MCF 10A (cell line): ENCODE measurements around the gene RAD51D. TPM values are rescaled to one million over a fixed set of nuclear protein-coding genes. Genes with fewer than 3 reads are reported as not detected.
"Not testable (repeated sequence)": the region's sequence is repeated elsewhere in the genome, so short reads cannot be mapped to it uniquely, and the experiment has no call there.

Source experiments
- BruUV-seq: library from RNA; stranded (reverse); fragments of 400-500 nt; replicated peaks from 2 replicates; lab custom pipeline; 2021; lab: Mats Ljungman, UMichigan
- CTCF ChIA-PET: fragments of 300-600 bp; sonication (Branson Sonifier 250); formaldehyde crosslinking; extraction: SDS; loops from one replicate; lab custom pipeline; 2021; ENCODE audit warnings: antibody characterized with exemption, inconsistent platforms; lab: Yijun Ruan, JAX
- POLR2A ChIA-PET: fragments of 300-600, 350-650 bp; sonication (Branson Sonifier 250); formaldehyde crosslinking; extraction: SDS; loops from one replicate; lab custom pipeline; 2020; ENCODE audit warnings: antibody characterized with exemption, inconsistent platforms; lab: Yijun Ruan, JAX
- DNase-seq: peaks from one replicate; pipeline ENCODE4 v3.0.0-alpha.2; 2018; ENCODE audit not compliant: unreplicated experiment
- H3K27ac Mint-ChIP-seq: one replicate; pipeline ENCODE4 v1.8.0; 2022; ENCODE audit warnings: mild to moderate bottlenecking, low read depth, mixed read lengths; ENCODE audit not compliant: unreplicated experiment
- H3K27me3 Mint-ChIP-seq: one replicate; pipeline ENCODE4 v1.8.0; 2022; ENCODE audit warnings: mixed read lengths; ENCODE audit not compliant: insufficient read depth, unreplicated experiment
- H3K36me3 Mint-ChIP-seq: one replicate; pipeline ENCODE4 v1.8.0; 2022; ENCODE audit warnings: mild to moderate bottlenecking, moderate library complexity, mixed read lengths; ENCODE audit not compliant: insufficient read depth, unreplicated experiment
- H3K4me1 Mint-ChIP-seq: one replicate; pipeline ENCODE4 v1.8.0; 2022; ENCODE audit warnings: mixed read lengths; ENCODE audit not compliant: insufficient read depth, unreplicated experiment
- H3K4me3 Mint-ChIP-seq: one replicate; pipeline ENCODE4 v1.8.0; 2022; ENCODE audit warnings: mild to moderate bottlenecking, moderate library complexity, mixed read lengths; ENCODE audit not compliant: unreplicated experiment
- H3K9me3 Mint-ChIP-seq: one replicate; pipeline ENCODE4 v1.8.0; 2022; ENCODE audit warnings: mixed read lengths; ENCODE audit not compliant: unreplicated experiment
- intact Hi-C: fragments of 100-400 bp; cut with micrococcal nuclease; formaldehyde crosslinking; loops from 2 replicates; pipeline ENCODE4 v1.14.1; 2022
- total RNA-seq: library from RNA; stranded (reverse); gene quantifications from 2 replicates; pipeline ENCODE4 v1.2.3, GENCODE V29; 2022
- TF ChIP-seq, protein P1 (sequence below): fragments of 200-600 bp; IDR thresholded peaks from one replicate; pipeline ENCODE4 v1.8.0; 2022; ENCODE audit warnings: antibody characterized with exemption, mild to moderate bottlenecking; ENCODE audit not compliant: unreplicated experiment

Gene RAD51D
- total RNA-seq, 1 experiment from 2014 or later = 13.0 TPM

GRCh38 chr17:35154196-35155165 lies 34.8 kb upstream of the RAD51D start:
- TF ChIP-seq, protein P1, sequence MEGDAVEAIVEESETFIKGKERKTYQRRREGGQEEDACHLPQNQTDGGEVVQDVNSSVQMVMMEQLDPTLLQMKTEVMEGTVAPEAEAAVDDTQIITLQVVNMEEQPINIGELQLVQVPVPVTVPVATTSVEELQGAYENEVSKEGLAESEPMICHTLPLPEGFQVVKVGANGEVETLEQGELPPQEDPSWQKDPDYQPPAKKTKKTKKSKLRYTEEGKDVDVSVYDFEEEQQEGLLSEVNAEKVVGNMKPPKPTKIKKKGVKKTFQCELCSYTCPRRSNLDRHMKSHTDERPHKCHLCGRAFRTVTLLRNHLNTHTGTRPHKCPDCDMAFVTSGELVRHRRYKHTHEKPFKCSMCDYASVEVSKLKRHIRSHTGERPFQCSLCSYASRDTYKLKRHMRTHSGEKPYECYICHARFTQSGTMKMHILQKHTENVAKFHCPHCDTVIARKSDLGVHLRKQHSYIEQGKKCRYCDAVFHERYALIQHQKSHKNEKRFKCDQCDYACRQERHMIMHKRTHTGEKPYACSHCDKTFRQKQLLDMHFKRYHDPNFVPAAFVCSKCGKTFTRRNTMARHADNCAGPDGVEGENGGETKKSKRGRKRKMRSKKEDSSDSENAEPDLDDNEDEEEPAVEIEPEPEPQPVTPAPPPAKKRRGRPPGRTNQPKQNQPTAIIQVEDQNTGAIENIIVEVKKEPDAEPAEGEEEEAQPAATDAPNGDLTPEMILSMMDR = no peak
- H3K27ac Mint-ChIP-seq = no peak overlapping the region
- H3K27me3 Mint-ChIP-seq = peaks cover 12% of the 10 kb centered on the region
- ChIA-PET POLR2A (interaction anchor here (0.7 kb wide), 1 partner anchor 13 kb away, joined by 3 read pairs; no protein-coding TSS in a partner anchor), CTCF (no interaction called here)
- no peak for DNase-seq
- intact Hi-C loops = no loop called here
- peaks cover 4% of the 10 kb centered on the region for H3K4me1 Mint-ChIP-seq
- no TSS peak for BruUV-seq
- H3K36me3 Mint-ChIP-seq = no peaks in the 10 kb centered on the region
- H3K9me3 Mint-ChIP-seq = no peaks in the 10 kb centered on the region
- H3K4me3 Mint-ChIP-seq = no peak overlapping the region

- POLR2A ChIA-PET = interaction anchor here (0.6 kb wide), 1 partner anchor 7 kb away, joined by 3 read pairs; no protein-coding TSS in a partner anchor
- intact Hi-C loops = no loop called here
These were observed 32.9 kb upstream of the RAD51D start for GRCh38 chr17:35152421-35153140.

DNA sequence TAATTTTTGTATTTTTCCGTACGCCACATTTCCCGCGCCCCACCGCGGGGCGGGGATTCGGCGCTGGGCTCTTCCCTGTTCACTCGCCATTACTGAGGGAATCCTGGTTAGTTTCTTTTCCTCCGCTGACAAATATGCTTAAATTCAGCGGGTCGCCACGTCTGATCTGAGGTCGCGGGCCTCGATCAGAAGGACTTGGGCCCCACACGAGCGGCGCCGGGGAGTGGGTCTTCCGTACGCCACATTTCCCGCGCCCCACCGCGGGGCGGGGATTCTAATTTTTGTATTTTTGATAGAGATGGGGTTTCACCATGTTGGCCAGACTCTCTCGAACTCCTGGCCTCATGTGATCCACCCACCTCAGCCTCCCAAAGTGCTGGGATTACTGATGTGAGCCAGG lies 31.4 kb upstream of the RAD51D start:
- H3K4me3 Mint-ChIP-seq, H3K27ac Mint-ChIP-seq, H3K9me3 Mint-ChIP-seq, BruUV-seq, DNase-seq, H3K36me3 Mint-ChIP-seq, intact Hi-C loops, H3K4me1 Mint-ChIP-seq, CTCF ChIA-PET: not testable (repeated sequence)
- POLR2A ChIA-PET = interaction anchor here (0.6 kb wide), 1 partner anchor 628 kb away, joined by 3 read pairs; no protein-coding TSS in a partner anchor
- peaks cover 12% of the 10 kb centered on the region for H3K27me3 Mint-ChIP-seq

More at GRCh38 chr17:35152421-35153140, 32.9 kb upstream of the RAD51D start:
- Mint-ChIP-seq H3K36me3 (no peaks in the 10 kb centered on the region), H3K27me3 (peaks cover 12% of the 10 kb centered on the region), H3K4me1 (no peaks in the 10 kb centered on the region), H3K9me3 (no peaks in the 10 kb centered on the region), H3K27ac (no peak overlapping the region), H3K4me3 (no peak overlapping the region)
- CTCF ChIA-PET = interaction anchor here (0.5 kb wide), 1 partner anchor 90 kb away, joined by 3 read pairs; the partner anchor contains the start of gene SLFN5
- no peak for DNase-seq
- BruUV-seq = no TSS peak
- TF ChIP-seq, protein P1 = no peak

- H3K36me3 Mint-ChIP-seq = no peaks in the 10 kb centered on the region
- intact Hi-C loops = no loop called here
- no peak overlapping the region for H3K27ac Mint-ChIP-seq
- no TSS peak for BruUV-seq
- no peak overlapping the region for H3K4me3 Mint-ChIP-seq
- ChIA-PET CTCF (interaction anchor here (1.1 kb wide), 2 partner anchors 8 to 390 kb away, joined by 3 to 6 read pairs; partner anchors contain the start of gene NLE1), POLR2A (interaction anchor here (0.6 kb wide), 1 partner anchor 213 kb away, joined by 3 read pairs; no protein-coding TSS in a partner anchor)
- TF ChIP-seq, protein P1 = no peak
- H3K4me1 Mint-ChIP-seq = no peaks in the 10 kb centered on the region
- H3K9me3 Mint-ChIP-seq = no peaks in the 10 kb centered on the region
- DNase-seq = no peak
- peaks cover 12% of the 10 kb centered on the region for H3K27me3 Mint-ChIP-seq
These were observed 30.3 kb upstream of the RAD51D start for GRCh38 chr17:35149941-35150340.
